Astrocyte of the spinal cord (primary cell): ENCODE data around the gene RUNX2.
A peak's percentile ranks its signal among the peaks of the same experiment; 100 is the strongest.

Experiments used
- DNase-seq: peaks from one replicate; pipeline ENCODE4 v3.0.0; 2011; ENCODE audit warnings: low read depth, low spot score
- H3K4me3 ChIP-seq: 2 replicates; pipeline ENCODE4 v1.5.1; 2011; ENCODE audit warnings: low read depth, mild to moderate bottlenecking, low read length, moderate library complexity
- in situ Hi-C: cut with HindIII; loops from 2 replicates; pipeline ENCODE4 v1.10.0; 2017; ENCODE audit warnings: low sequenced_read_pairs
- TF ChIP-seq, protein P1 (sequence below): IDR thresholded peaks from 2 replicates; pipeline ENCODE4 v1.5.1; 2012; ENCODE audit warnings: low read depth, mild to moderate bottlenecking, low read length, inconsistent platforms

RUNX2 gene

DNA sequence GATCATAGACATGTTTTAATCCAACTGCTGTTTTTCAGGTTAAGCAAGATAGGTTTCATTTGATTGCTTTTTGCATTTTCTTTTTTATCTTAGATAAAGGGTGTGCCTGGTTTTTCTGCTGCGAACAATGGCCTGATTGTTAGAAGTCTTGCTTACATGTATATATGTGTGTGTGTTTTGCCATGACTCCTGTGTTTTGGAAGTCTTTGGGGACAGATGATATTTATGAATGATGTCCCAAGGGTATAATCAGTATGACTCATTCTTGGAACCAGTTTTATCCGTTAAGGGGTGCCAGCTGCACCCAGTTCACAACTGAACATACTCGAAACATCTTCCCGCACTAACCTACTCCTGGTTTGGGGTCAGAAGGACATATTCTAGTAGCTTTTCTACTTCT, 279.7 kb downstream of the RUNX2 start:
- TF ChIP-seq, protein P1, sequence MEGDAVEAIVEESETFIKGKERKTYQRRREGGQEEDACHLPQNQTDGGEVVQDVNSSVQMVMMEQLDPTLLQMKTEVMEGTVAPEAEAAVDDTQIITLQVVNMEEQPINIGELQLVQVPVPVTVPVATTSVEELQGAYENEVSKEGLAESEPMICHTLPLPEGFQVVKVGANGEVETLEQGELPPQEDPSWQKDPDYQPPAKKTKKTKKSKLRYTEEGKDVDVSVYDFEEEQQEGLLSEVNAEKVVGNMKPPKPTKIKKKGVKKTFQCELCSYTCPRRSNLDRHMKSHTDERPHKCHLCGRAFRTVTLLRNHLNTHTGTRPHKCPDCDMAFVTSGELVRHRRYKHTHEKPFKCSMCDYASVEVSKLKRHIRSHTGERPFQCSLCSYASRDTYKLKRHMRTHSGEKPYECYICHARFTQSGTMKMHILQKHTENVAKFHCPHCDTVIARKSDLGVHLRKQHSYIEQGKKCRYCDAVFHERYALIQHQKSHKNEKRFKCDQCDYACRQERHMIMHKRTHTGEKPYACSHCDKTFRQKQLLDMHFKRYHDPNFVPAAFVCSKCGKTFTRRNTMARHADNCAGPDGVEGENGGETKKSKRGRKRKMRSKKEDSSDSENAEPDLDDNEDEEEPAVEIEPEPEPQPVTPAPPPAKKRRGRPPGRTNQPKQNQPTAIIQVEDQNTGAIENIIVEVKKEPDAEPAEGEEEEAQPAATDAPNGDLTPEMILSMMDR, result no peak
- peak; percentile 24 for DNase-seq
- H3K4me3 ChIP-seq, result no peak overlapping the region
- in situ Hi-C loops, result no loop called here

DNA sequence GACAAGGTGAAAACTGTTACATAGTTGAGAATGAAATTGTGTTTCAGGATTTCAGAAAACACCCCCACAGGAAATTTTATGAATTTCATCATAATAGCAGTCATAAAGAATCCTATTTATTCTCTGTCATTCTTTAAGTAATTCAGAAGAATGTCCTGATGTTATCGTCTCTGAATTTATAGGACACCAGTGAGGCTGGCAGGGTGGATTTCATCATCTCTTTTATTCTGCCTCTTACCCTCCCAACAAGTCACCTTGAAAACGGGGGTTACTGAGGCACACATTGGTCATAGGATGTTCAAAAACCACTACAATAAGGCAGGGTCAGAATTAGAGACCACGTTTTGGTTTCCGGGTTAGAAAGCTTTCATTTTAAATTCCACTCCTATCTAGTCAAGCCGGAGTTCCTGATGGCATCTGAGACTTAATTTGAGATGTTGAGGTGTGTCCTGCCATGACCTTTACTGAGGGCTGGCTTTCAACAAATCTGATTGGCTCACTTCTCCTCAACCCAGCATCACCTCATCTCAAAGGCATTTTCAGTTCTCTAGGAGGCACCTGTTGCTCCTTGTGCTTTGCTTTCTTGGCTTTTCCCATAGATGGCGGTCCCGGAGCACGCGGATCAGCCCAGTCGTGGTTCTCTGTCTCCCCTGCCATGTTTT, 280.3 kb downstream of the RUNX2 start:
- in situ Hi-C loops, result no loop called here
- TF ChIP-seq, protein P1, result no peak
- H3K4me3 ChIP-seq, result no peak overlapping the region
- DNase-seq, result peak; percentile 39

DNA sequence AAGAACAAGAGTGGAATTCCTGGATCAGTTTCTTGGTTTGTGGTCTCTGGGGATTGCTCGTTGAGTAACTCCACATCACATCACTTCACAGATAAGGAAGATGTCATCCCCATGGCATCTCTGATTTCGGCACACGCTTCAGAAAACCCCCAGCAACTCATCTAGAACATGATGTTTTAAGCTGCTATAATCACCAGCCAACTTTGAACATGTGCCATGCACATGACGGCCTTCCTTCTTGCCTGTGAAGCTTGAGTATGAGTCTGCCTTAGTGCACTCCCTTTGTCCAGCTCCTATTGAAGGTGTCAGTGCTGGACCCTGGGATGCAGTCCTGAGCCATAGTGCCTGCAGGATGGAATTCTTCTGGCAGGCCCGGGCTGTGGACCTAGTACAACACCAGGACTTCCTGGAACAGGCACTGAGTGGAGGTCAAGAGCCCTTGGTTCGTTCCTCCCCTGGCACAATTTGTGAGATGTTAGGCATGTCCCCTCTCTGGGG, 281.1 kb downstream of the RUNX2 start:
- H3K4me3 ChIP-seq, result no peak overlapping the region
- TF ChIP-seq, protein P1, result no peak
- peak; percentile 79 for DNase-seq
- in situ Hi-C loops, result no loop called here

DNA sequence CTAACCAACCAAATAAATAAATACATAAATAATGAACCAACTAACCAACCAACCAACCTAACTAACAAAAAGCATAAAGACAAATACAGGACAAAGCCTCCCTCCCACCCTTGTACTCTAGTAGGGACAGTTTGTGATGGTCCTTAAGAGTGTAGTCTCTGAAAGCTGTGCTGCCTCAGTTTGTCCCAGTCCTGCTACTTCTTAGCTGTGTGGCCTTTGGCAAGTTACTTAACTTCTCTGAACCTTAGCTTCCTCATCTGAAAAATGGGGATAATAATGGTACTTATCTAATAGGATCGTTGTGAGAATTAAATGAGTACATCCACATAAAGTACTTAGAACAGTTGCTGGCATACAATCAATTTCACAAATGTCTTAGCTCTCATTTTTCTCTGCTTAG, 282.2 kb downstream of the RUNX2 start:
- TF ChIP-seq, protein P1, result no peak
- DNase-seq, result no peak
- in situ Hi-C loops, result no loop called here

DNA sequence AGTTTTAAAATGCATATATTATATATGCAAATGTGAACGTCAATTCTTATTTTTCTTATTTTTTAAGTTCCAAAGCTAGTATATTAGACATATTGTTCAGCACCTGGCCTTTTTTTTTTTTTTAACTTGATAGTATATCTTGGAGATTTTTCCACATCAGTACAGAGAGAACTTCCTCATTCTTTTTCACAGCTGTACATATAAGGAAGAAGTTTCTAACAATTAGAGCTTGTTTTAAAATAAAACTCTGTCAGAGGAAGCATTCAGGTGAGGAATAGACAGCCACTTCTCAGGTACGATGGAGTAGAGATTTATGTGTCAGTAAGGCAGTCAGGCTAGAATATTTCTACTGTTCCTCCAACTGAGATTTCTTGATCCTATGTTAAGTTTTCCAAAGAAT, 282.7 kb downstream of the RUNX2 start:
- in situ Hi-C loops, result no loop called here
- TF ChIP-seq, protein P1, result no peak
- no peak for DNase-seq
- H3K4me3 ChIP-seq, result no peak overlapping the region

More for the DNA sequence above, 282.2 kb downstream of the RUNX2 start:
- H3K4me3 ChIP-seq, result no peak overlapping the region

DNA sequence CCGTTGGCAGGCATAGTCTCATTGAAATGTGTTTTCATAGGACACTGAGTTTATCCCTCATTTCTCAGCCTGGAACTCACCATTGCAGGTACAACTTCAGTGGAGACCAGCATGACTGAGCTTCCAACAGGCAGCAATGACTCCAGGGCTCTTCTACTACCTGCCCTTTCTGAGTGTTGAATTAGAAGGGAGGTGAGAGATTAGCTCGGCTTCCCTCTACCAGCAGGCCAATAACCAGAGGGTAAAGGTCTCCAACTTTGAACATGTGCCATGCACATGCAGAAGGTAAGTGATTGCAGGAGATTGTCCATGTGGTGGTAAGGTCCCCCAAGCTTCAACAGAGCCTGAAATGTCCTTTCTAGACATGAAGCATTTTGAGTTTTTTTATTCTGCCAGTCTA, 283.4 kb downstream of the RUNX2 start:
- no peak for DNase-seq
- in situ Hi-C loops, result no loop called here
- TF ChIP-seq, protein P1, result no peak
- H3K4me3 ChIP-seq, result no peak overlapping the region
